IPS-NIHi11 (cell line): ENCODE results near the gene TRMT61A.

ENCODE experiments used
- DNase-seq: peaks from one replicate; pipeline ENCODE4 v3.0.0; 2012; ENCODE audit warnings: mixed read lengths, low spot score

Gene TRMT61A

GRCh38 chr14:103547455-103547940, 18.5 kb downstream of the TRMT61A start:
- no peak for DNase-seq

DNA sequence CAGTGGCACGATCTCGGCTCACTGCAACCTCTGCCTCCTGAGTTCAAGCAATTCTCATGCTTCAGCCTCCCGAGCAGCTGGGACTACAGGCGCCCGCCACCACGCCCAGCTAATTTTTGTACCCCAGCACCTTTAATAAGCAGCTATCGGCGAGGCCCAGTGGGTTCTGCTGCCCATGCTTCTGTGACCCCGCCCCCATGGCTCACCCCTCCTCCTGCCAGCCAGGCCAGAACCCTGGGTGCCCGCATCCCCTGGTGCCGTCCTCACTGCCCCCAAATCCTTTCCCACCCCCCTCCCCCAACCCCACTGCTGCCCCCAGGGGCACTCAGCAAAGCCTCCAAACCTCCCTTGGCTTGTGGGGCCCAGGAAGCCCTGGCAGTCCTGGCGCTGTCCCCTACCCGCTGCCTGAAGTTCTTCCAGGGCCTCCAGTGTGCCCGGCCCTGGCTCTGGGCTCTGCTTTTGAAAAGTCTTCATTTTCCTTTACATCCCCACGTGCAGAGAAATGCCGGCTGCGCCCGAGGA, 19.0 kb downstream of the TRMT61A start:
- no peak for DNase-seq

- DNase-seq, result no peak
These were observed 19.7 kb downstream of the TRMT61A start for GRCh38 chr14:103548463-103549351.

DNA sequence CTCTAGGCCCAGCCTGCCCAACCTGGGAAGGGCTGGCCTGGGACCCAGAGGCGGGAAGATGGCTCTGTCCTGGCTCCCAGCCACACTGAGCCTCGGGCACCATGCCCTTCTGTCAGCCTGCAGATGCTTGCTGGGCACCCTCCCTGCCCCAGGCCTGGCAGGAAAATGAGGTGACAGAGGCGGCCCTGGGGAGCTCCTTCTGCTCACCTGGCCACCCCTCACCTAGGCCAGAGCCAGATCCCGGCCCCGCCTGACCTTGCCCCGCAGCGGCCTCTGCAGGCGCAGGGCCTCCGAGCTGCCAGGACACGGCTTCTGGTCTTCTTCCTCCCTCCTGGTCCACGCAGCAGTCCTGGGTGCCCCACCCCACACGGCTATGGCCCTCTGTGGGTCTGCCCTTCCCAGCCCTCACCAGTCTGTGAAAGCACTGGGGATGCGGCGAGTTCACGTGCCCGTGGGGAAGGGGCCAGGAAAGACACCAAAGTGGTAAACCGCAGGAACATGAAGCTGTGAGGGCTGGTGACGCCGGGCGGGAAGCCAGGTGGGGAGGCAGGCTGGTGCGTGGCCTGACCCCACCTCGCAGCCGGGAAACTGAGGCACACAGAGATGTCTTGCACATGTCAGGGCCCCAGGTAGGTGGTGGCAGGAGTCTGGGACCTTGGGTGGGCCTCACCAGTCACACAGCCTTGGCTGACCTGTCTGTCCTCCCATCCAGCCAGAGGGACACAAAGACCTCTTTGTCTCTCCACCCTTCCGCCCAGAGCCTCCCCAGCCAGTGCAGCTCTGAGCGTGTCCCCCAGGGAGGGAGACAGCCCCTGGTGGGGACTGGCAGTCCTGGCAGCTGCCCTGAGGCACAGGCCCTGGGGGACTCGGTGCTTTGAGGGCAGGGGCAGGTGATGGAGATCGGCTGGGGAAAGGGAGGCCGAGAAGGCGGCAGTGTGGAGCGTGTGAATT, 20.6 kb downstream of the TRMT61A start:
- no peak for DNase-seq

- DNase-seq, result no peak
These were observed 21.7 kb downstream of the TRMT61A start for GRCh38 chr14:103550451-103551337.

GRCh38 chr14:103551338-103551762, 22.4 kb downstream of the TRMT61A start:
- DNase-seq, result no peak

GRCh38 chr14:103552011-103552845, 23.2 kb downstream of the TRMT61A start:
- no peak for DNase-seq

GRCh38 chr14:103552846-103553210, 23.8 kb downstream of the TRMT61A start:
- DNase-seq, result no peak

DNA sequence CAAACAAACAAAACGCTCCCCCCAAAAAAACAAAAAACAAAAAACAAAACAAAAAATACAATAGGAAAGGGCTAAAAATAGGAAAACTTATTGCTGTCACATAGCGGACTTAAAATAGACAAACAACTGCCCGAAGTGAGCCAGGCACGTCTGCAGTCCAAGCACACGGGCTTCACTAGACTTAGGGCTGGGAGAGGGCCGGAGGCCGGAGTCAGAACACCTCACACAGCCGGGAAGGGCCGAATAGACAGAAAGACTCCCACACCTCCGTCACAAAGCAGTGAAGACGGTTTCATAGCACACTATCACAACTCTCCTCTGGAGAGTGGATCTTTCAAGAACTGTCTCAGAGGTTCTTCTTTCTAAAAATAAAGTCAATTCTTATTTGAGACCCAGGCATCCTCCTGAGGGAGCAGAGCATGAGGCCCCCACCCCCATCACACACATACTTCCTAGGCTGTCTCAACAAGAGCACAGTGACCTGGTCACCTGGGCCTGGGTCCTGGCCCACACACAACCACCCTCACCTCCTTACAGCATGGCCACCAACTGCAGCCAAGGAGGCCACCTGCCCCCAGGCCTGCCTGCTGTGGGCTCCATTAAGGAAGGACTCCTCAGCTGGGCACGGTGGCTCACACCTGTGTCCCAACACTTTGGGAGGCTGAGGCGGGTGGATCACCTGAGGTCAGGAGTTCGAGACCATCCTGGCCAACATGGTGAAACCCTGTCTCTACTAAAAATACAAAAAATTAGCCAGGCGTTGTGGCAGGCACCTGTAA, 26.8 kb downstream of the TRMT61A start:
- DNase-seq, result no peak

- no peak for DNase-seq
These were observed 28.2 kb downstream of the TRMT61A start for GRCh38 chr14:103556946-103557758.

GRCh38 chr14:103558071-103558882, 29.3 kb downstream of the TRMT61A start:
- no peak for DNase-seq

DNA sequence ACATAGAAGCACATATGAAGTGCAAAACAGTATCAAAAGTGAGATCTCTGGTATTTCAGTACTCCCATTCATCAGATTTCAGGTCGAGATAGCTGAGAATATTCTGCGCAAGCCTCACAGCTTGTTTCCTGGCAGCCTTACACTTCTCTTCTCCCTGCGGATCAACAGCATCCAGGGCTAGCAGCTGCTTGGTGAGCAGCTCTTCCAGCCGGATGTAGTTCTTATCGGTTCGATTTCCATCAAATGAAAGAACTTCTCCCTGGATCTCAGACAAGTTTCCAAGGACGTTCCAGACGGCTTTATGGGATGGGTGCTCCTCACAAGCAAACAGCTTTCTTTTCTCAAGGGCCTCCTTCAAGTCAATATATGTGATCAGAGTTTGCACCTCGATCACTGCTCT, 30.8 kb downstream of the TRMT61A start:
- no peak for DNase-seq

- DNase-seq, result no peak
These were observed 31.7 kb downstream of the TRMT61A start for GRCh38 chr14:103560691-103561090.

DNA sequence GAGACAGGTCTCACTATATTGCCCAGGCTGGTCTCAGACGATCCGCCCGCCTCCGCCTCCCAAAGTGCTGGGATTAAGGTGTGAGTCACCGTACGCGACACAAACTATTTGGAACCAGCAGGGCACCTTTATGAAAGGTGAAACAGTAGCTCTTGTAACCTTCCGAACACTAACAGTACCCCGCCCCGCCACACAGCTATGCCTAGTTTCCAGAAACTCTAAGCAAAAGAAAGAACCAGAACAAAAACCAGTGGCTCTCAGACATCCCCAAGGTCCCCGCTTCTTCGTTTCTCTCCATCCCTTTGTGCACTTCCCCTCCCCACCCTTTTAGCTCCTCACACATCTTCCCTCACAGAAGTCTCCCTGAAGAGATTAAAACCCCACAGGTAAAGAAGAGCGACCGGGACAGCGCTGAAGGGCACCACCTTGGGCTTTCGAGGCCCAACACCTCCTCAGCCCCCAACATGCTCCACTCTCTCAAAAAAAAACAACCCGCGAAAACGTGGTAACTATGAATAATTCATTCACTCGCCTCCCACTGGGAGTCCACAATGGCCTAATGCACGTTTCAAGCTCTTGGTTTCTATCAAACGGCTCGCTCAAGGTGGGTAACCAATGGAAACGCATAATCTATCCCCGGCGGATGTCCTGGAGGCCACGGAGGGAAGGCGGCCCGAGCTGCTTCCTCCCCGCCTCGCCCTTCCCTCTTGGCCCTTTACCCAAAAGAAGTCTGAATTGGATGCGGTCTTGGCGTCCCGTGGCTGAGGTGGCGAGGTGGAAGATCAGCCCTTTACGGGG, 32.6 kb downstream of the TRMT61A start:
- no peak for DNase-seq

DNA sequence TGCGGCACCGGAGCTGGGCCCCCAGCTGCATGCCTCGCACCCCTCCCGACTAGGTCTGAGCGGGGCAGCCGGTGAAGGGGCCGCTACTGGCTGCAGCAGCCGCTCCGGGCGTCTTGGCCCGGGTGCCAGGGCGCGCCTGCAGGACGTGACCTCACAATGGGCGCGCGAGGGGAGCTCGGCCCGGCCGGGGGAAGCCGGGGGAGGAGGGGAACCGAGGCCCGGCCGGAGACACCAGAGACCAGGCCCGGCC, 33.1 kb downstream of the TRMT61A start:
- no peak for DNase-seq

DNA sequence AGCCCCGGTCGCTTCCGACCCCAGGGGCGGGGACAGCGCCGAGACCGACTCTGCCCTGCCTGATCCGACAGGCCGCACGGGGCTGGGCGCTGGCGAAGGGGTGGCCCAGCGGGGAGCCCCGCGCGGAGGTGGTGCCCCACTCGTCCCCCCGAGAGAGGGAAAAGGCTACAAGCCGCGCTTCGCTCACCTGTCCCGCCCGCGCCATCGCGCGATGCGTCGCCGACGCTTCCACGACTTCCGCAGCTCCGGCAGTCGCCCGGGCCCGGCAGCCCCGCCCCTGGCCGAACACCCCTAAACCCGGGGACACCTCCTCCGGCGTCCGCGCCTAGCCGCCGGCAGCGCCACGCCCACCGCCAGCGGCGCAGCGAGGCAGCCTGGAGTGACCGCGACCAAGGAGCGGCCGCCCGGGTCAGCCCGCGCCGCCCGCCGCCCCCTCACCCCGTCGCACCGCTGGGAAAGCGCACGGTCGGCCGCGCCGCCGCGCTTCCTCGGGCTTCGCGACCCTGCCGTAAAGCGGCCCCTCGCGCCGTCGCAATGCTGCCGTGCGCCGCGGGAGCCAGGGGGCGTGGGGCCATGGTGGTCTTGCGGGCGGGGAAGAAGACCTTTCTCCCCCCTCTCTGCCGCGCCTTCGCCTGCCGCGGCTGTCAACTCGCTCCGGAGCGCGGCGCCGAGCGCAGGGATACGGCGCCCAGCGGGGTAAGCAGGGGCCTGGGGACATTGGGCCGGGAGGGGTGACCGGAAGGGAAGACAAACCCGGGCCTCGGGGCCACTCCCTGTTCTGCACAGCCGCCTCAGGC, 33.6 kb downstream of the TRMT61A start, which contains the start of the genes BAG5 and COA8:
TSS of gene BAG5 (minus strand) at position 229 of the 797 bp plus-strand sequence. CDS start 1,493 bp downstream, outside the sequence.
TSS of gene COA8 (plus strand) at position 532 of the 797 bp plus-strand sequence. CDS start at position 574, 42 bp downstream.
- peak; percentile 99 for DNase-seq
